Endothelial cell (in vitro differentiated cells): ENCODE measurements around the gene TOMM20. TPM values are rescaled to one million over a fixed set of nuclear protein-coding genes. Genes with fewer than 3 reads are reported as not detected.

Source experiments
- DNase-seq: peaks from one replicate; pipeline ENCODE4 v3.0.0; 2021; ENCODE audit warnings: low spot score
- H3K27ac Mint-ChIP-seq: one replicate; pipeline ENCODE4 v1.8.0; 2021; ENCODE audit warnings: mixed read lengths, inconsistent platforms; ENCODE audit not compliant: unreplicated experiment
- H3K27me3 Mint-ChIP-seq: one replicate; pipeline ENCODE4 v1.8.0; 2021; ENCODE audit warnings: mild to moderate bottlenecking, moderate library complexity, mixed read lengths, inconsistent platforms; ENCODE audit not compliant: unreplicated experiment
- H3K36me3 Mint-ChIP-seq: one replicate; pipeline ENCODE4 v1.8.0; 2021; ENCODE audit warnings: mild to moderate bottlenecking, low read depth, mixed read lengths, inconsistent platforms; ENCODE audit not compliant: unreplicated experiment
- H3K4me1 Mint-ChIP-seq: one replicate; pipeline ENCODE4 v1.8.0; 2021; ENCODE audit warnings: mild to moderate bottlenecking, mixed read lengths, inconsistent platforms; ENCODE audit not compliant: unreplicated experiment
- H3K4me3 Mint-ChIP-seq: one replicate; pipeline ENCODE4 v1.8.0; 2021; ENCODE audit warnings: mild to moderate bottlenecking, mixed read lengths, inconsistent platforms; ENCODE audit not compliant: unreplicated experiment
- H3K9me3 Mint-ChIP-seq: one replicate; pipeline ENCODE4 v1.8.0; 2021; ENCODE audit warnings: mixed read lengths, inconsistent platforms; ENCODE audit not compliant: unreplicated experiment
- total RNA-seq: library from RNA; stranded (reverse); fragmentation: NEBNext Ultra II Directional; extraction: Animal tissue kit (Norgen Biotek cat#: 25700); gene quantifications from one replicate; pipeline ENCODE4 v1.2.1, GENCODE V29; 2021; ENCODE audit not compliant: unreplicated experiment
- TF ChIP-seq, protein P1 (sequence below): fragments of 200-600 bp; sonication (generic); IDR thresholded peaks from one replicate; pipeline ENCODE4 v1.5.0; 2021; ENCODE audit warnings: antibody characterized with exemption; ENCODE audit not compliant: unreplicated experiment

The TOMM20 gene
- total RNA-seq, 1 donor from 2014 or later = 105 TPM

DNA sequence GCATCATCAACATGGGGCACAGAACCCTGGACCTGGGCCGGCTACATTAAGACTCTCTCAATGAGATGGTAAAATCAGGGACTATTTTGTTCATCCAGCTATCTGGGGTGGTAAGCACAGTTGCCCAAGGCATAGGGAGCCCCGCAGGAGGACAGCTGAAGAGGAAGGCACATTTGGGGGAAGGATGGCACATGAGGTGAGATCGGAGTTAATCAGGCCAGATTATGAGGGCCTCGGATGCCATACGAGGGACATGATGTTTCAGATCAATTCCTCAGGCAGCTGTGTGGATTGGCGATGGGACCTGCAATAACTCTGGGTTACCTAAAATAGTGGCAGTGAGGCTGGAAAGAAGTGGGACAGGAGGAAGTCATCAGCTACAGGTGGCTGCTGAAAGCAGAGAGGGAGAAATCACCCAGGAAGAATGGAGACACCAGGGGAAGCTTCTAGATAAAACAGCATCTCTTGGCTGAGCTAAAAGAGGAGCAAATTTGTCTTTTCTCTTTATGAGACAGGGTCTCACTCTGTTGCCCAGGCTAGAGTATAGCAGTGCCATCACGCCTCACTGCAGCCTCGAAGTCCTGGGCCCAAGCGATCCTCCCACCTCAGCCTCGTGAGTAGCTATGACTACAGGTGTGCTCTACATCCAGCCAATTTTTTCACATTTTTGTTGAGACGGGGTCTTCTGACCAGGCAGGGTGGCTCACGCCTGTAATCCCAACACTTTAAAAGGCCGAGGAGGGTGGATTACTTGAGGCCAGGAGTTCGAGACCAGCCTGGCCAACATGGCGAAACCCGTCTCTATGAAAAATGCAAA, 21.1 kb downstream of the TOMM20 start:
- Mint-ChIP-seq H3K27ac (no peak overlapping the region), H3K4me3 (no peak overlapping the region), H3K4me1 (peaks cover 8% of the 10 kb centered on the region), H3K36me3 (peaks cover 21% of the 10 kb centered on the region), H3K9me3 (no peaks in the 10 kb centered on the region), H3K27me3 (peaks cover 2% of the 10 kb centered on the region)
- no peak for DNase-seq
- TF ChIP-seq, protein P1, sequence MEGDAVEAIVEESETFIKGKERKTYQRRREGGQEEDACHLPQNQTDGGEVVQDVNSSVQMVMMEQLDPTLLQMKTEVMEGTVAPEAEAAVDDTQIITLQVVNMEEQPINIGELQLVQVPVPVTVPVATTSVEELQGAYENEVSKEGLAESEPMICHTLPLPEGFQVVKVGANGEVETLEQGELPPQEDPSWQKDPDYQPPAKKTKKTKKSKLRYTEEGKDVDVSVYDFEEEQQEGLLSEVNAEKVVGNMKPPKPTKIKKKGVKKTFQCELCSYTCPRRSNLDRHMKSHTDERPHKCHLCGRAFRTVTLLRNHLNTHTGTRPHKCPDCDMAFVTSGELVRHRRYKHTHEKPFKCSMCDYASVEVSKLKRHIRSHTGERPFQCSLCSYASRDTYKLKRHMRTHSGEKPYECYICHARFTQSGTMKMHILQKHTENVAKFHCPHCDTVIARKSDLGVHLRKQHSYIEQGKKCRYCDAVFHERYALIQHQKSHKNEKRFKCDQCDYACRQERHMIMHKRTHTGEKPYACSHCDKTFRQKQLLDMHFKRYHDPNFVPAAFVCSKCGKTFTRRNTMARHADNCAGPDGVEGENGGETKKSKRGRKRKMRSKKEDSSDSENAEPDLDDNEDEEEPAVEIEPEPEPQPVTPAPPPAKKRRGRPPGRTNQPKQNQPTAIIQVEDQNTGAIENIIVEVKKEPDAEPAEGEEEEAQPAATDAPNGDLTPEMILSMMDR = no peak

DNA sequence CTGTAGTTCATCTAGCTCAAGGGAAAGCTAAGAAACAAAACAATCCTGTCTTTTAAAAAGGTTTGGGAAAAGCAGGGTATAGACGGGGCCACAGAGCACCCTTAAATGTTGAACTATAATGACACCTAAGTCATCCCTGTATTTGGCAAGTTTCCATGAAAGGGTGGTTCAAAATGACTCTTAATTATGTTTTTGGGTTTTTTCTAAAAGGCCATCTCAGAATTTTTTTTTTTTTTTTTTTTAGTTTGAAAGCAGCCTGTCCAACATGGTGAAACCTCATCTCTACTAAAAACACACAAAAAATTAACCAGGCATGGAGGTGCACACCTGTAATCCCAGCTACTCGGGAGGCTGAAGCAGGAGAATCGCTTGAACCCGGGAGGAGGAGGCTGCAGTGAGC, 22.2 kb downstream of the TOMM20 start:
- Mint-ChIP-seq H3K36me3 (peaks cover 18% of the 10 kb centered on the region), H3K4me1 (peaks cover 8% of the 10 kb centered on the region), H3K9me3 (no peaks in the 10 kb centered on the region), H3K4me3 (no peak overlapping the region), H3K27me3 (peaks cover 2% of the 10 kb centered on the region), H3K27ac (no peak overlapping the region)
- TF ChIP-seq, protein P1 = no peak
- no peak for DNase-seq

DNA sequence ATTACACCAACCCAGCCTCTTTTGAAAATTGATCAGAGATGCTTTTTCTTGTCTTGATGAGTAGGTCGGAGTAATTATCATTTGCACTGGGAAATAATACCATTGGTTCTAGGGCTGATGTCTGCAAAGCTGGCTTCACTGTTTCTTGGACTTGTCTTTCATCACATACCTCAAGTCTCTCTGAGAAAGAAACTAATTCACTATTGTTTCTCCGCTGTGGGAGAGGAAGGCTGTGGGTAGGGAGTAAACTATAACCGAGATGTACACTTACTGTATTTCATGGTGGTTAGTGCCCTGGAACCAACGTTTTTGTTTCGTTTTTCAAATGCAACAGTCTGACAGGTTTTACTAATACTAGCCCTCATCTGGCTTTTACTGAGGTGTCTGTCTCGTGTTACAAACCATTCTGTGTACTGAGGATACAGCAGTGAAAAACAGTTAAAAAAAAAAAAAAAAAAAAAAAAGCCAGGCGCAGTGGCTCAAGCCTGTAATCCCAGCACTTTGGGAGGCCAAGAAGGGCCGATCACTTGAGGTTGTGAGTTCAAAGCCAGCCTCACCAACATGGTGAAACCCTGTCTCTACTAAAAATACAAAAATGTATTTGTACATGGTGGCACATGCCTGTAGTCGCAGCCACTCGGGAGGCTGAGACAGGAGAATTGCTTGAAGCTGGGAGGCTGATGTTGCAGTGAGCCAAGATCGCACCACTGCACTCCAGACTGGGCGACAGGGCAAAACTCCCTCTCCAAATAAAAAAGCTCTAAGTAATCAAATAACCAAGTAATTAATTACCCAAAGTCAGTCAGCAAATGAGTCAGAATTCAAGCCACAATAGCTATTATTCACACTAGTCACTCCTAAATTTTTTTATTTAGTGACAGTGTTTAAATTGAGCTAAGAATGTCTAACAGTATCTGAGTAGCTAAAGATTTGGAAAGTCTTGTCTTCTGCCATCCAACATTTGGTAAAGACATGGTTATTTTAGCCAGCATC, 23.3 kb downstream of the TOMM20 start:
- Mint-ChIP-seq H3K27me3 (peaks cover 2% of the 10 kb centered on the region), H3K27ac (no peak overlapping the region), H3K36me3 (peaks cover 11% of the 10 kb centered on the region), H3K9me3 (no peaks in the 10 kb centered on the region), H3K4me1 (peaks cover 8% of the 10 kb centered on the region), H3K4me3 (no peak overlapping the region)
- DNase-seq = no peak
- TF ChIP-seq, protein P1 = no peak

DNA sequence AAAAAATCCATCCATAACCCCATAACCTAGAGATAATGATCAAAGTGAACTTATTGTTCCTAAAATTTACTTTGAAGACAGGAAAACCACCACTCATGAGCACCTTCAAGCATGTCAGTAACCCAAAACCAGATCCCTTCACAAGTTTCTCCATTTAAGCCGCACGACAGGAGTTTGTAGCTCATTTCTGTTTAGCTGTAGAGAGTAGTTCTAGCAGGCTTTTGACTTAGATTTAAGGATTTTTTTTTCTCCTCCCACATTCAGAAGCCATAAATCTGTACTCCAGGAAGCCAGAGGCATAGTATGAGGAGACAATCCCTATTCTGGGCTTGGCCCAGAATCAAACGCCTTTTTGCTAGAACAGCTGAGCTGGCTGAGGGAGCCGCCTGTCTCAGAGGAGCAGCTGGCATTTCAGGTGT, 25.6 kb downstream of the TOMM20 start:
- Mint-ChIP-seq H3K9me3 (no peaks in the 10 kb centered on the region), H3K36me3 (peaks cover 4% of the 10 kb centered on the region), H3K27ac (no peak overlapping the region), H3K4me3 (no peak overlapping the region), H3K4me1 (peaks cover 10% of the 10 kb centered on the region), H3K27me3 (peaks cover 2% of the 10 kb centered on the region)
- no peak for DNase-seq
- TF ChIP-seq, protein P1 = no peak
